ENCODE data around the gene ASXL1. TPM values are rescaled to one million over a fixed set of nuclear protein-coding genes. Genes with fewer than 3 reads are reported as not detected.

The ASXL1 gene
- 39.8 and 63.6 TPM in 2 replicates for total RNA-seq

GRCh38 chr20:32357869-32358631 lies at the start of gene ASXL1:
Gene ASXL1 (plus strand): TSS chr20:32358331. CDS start chr20:32358776, 445 bp downstream.

Other genes with a start within 250 kb of the ASXL1 start
- gene TM9SF4, start 248.6 kb upstream of the ASXL1 start, total RNA-seq = 57.4 and 62.6 TPM in 2 replicates
- gene PLAGL2, start 150.6 kb upstream of the ASXL1 start, total RNA-seq = 5.3 and 6.8 TPM in 2 replicates
- gene POFUT1, start 150.5 kb upstream of the ASXL1 start, total RNA-seq = 43.8 and 61.3 TPM in 2 replicates
- gene KIF3B, start 80.7 kb upstream of the ASXL1 start, total RNA-seq = 25.6 and 32.4 TPM in 2 replicates
- gene NOL4L, start 227.0 kb downstream of the ASXL1 start, total RNA-seq = 13.7 and 15.5 TPM in 2 replicates

Measured in placental pericyte (primary cell).